Caco-2 (cell line): Measurements from ENCODE around the gene SPIC. TPM values are rescaled to one million over a fixed set of nuclear protein-coding genes. Genes with fewer than 3 reads are reported as not detected.

ENCODE experiments used
- BruUV-seq: library from RNA; stranded (reverse); fragments of 400-500 nt; replicated peaks from 2 replicates; lab custom pipeline; 2021; lab: Mats Ljungman, UMichigan
- CTCF ChIA-PET: fragments of 300-600 bp; sonication (Branson Sonifier 250); formaldehyde crosslinking; loops from one replicate; lab custom pipeline; 2022; ENCODE audit warnings: antibody characterized with exemption; lab: Charles Lee
- POLR2A ChIA-PET: fragments of 300-600 bp; sonication (Branson Sonifier 250); formaldehyde crosslinking; loops from one replicate; lab custom pipeline; 2022; ENCODE audit warnings: antibody characterized with exemption; lab: Charles Lee
- DNase-seq, 2 experiments: peaks; one replicate each; pipeline versions ENCODE4 v3.0.0 to v3.0.0-alpha.2; 2020 to 2022
- H3K27me3 ChIP-seq: replicated peaks from 2 replicates; pipeline ENCODE4 v1.6.0; 2011; ENCODE audit warnings: low read length; ENCODE audit not compliant: control insufficient read depth, insufficient read depth
- H3K36me3 ChIP-seq: 2 replicates; pipeline ENCODE4 v1.5.1; 2011; ENCODE audit warnings: low read length; ENCODE audit not compliant: control insufficient read depth, insufficient read depth
- H3K4me1 ChIP-seq: fragments of 250-450 bp; sonication (Bioruptor Pico); 2 replicates; pipeline ENCODE4 v1.5.1; 2020; ENCODE audit warnings: mild to moderate bottlenecking
- H3K4me3 ChIP-seq: 2 replicates; pipeline ENCODE4 v1.5.1; 2011; ENCODE audit warnings: low read depth, mild to moderate bottlenecking, control low read depth, low read length
- H3K9me3 ChIP-seq: fragments of 250-450 bp; sonication (Bioruptor Pico); 2 replicates; pipeline ENCODE4 v1.5.1; 2020; ENCODE audit warnings: mild to moderate bottlenecking, moderate library complexity
- H3K27ac Mint-ChIP-seq: one replicate; pipeline ENCODE4 v1.8.0; 2022; ENCODE audit warnings: mixed read lengths; ENCODE audit not compliant: unreplicated experiment
- H3K27me3 Mint-ChIP-seq: one replicate; pipeline ENCODE4 v1.8.0; 2022; ENCODE audit warnings: mixed read lengths; ENCODE audit not compliant: insufficient read depth, unreplicated experiment
- H3K36me3 Mint-ChIP-seq: one replicate; pipeline ENCODE4 v1.8.0; 2022; ENCODE audit warnings: mild to moderate bottlenecking, mixed read lengths; ENCODE audit not compliant: insufficient read depth, unreplicated experiment
- H3K4me1 Mint-ChIP-seq: one replicate; pipeline ENCODE4 v1.8.0; 2022; ENCODE audit warnings: low read depth, mixed read lengths; ENCODE audit not compliant: unreplicated experiment
- H3K4me3 Mint-ChIP-seq: one replicate; pipeline ENCODE4 v1.8.0; 2022; ENCODE audit warnings: mild to moderate bottlenecking, moderate library complexity, mixed read lengths; ENCODE audit not compliant: unreplicated experiment
- H3K9me3 Mint-ChIP-seq: one replicate; pipeline ENCODE4 v1.8.0; 2022; ENCODE audit warnings: mixed read lengths; ENCODE audit not compliant: unreplicated experiment
- CTCF ChIP-seq, 2 experiments: fragments of 200-600 bp in 1 of 2; IDR thresholded peaks; 1 replicate in 1 of 2; 2 replicates in 1 of 2; pipeline versions ENCODE4 v1.5.1 to v1.8.0; 2011 to 2022; ENCODE audit warnings: antibody characterized with exemption in 1 of 2, control low read depth in 1 of 2, inconsistent platforms in 1 of 2, low read depth in 1 of 2, low read length in 1 of 2, mild to moderate bottlenecking in 1 of 2, moderate library complexity in 1 of 2; ENCODE audit not compliant: insufficient read depth in 1 of 2, severe bottlenecking in 1 of 2, unreplicated experiment in 1 of 2
- intact Hi-C: fragments of 100-400 bp; cut with micrococcal nuclease; formaldehyde crosslinking; loops from one replicate; pipeline ENCODE4 v1.10.0; 2022; ENCODE audit not compliant: unreplicated experiment
- total RNA-seq: library from RNA; stranded (reverse); gene quantifications from 2 replicates; pipeline ENCODE4 v1.2.3, GENCODE V29; 2022

Gene SPIC
- total RNA-seq, 1 experiment from 2014 or later: not detected

GRCh38 chr12:101536069-101536674, 61.0 kb downstream of the SPIC start:
- Mint-ChIP-seq H3K36me3 (no peaks in the 10 kb centered on the region), H3K27me3 (peaks cover 3% of the 10 kb centered on the region), H3K4me3 (no peak overlapping the region), H3K27ac (no peak overlapping the region), H3K4me1 (no peaks in the 10 kb centered on the region), H3K9me3 (no peaks in the 10 kb centered on the region)
- no peak overlapping the region for H3K4me3 ChIP-seq
- no peaks in the 10 kb centered on the region for H3K36me3 ChIP-seq
- no peaks in the 10 kb centered on the region for H3K9me3 ChIP-seq
- CTCF ChIA-PET: no interaction called here
- no TSS peak for BruUV-seq
- H3K27me3 ChIP-seq: no peaks in the 10 kb centered on the region
- POLR2A ChIA-PET: no interaction called here
- intact Hi-C loops: no loop called here
- no peak for TF ChIP-seq CTCF (IDR thresholded peaks at IDR 0.05; ENCODE audit: insufficient read depth in 1 of 2, low read depth in 1 of 2, low read length in 1 of 2, severe bottlenecking in 1 of 2, unreplicated experiment in 1 of 2)
- H3K4me1 ChIP-seq: no peaks in the 10 kb centered on the region
- DNase-seq: no peak

Other genes starting within 250 kb of the SPIC start
- 23.7 and 24.9 TPM in 2 replicates for gene UTP20, start 195.2 kb upstream of the SPIC start, total RNA-seq
- gene ARL1, start 67.6 kb upstream of the SPIC start, total RNA-seq: 114 and 119 TPM in 2 replicates
- 0.19 TPM in 1 of 2 replicates, not detected in the other for gene MYBPC1, start 119.6 kb downstream of the SPIC start, total RNA-seq
- 45.4 and 54.6 TPM in 2 replicates for gene CHPT1, start 222.3 kb downstream of the SPIC start, total RNA-seq